Parietal lobe (tissue), 1 donor: ENCODE results near the gene SLC6A1. TPM values are rescaled to one million over a fixed set of nuclear protein-coding genes. Genes with fewer than 3 reads are reported as not detected.

Experiments
- total RNA-seq: library from RNA; depleted of rRNA; stranded (reverse); fragments of >200 nt; gene quantifications from one replicate; pipeline ENCODE4 v1.2.3, GENCODE V29; 2014

SLC6A1 gene
- 93.0 TPM for total RNA-seq

GRCh38 chr3:10992017-10992942, at the start of gene SLC6A1:
Gene SLC6A1 (plus strand): TSS chr3:10992748. CDS start chr3:11017212, 24,464 bp downstream.

Other genes starting within 250 kb of the SLC6A1 start
- gene SLC6A11, start 176.5 kb upstream of the SLC6A1 start, total RNA-seq: 33.5 TPM
- 1.9 TPM for gene HRH1, start 161.7 kb downstream of the SLC6A1 start, total RNA-seq